HG03439 (cell line): ENCODE results near the gene PDK4.
"Not testable (repeated sequence)": the region's sequence is repeated elsewhere in the genome, so short reads cannot be mapped to it uniquely, and the experiment has no call there.

Experiments used
- ATAC-seq: cut with Tn5 transposase; IDR thresholded peaks from one replicate; pipeline ENCODE4 v1.9.1; 2021; ENCODE audit warnings: mild to moderate bottlenecking, moderate library complexity; ENCODE audit not compliant: unreplicated experiment

The PDK4 gene

DNA sequence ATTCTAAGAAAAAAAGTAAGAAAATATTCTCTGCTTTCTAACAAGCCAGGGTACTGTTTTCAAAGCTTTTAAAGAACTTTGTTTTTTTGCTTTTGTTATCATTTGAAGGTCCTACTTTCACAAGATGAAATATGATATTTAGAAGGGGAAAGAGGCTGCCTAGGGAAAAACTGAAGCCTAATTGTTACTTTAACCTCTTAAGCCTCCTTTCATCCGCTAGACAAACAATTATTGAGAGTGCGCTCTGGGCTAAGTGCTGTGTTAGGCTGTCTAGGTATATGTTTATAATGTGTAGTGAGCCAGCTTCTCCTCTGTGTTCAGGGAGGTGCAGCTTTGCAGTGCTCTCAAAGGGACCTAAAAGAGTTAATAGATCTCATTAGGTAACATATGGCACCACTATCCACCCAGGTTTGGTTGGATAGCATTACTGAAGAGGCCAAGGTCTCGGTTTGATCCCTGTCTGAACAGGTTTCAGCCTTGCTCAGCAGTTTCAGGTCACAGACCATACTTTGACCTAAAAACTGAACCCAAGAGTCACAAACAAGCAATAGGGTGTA, 17.9 kb downstream of the PDK4 start:
- no peak for ATAC-seq

DNA sequence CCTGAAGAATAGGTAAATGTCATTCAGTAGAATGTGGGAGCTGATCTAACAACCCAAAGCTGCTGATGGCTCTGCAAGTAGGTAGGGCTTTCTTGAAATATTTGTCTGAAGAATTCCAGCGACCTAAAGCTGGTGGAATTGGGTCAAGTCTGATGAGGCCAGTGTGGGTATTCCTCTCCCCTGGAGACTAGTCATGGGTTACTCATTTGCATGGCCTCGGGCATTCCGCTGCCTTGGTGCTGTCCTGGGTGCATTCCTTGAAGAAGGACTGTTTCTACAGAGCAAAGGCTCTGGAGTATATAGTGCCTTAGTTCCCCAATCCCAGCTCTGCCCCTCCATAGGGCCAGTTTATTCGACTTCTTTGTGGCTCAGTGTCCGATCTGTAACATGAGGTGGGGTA, 19.2 kb downstream of the PDK4 start:
- no peak for ATAC-seq

DNA sequence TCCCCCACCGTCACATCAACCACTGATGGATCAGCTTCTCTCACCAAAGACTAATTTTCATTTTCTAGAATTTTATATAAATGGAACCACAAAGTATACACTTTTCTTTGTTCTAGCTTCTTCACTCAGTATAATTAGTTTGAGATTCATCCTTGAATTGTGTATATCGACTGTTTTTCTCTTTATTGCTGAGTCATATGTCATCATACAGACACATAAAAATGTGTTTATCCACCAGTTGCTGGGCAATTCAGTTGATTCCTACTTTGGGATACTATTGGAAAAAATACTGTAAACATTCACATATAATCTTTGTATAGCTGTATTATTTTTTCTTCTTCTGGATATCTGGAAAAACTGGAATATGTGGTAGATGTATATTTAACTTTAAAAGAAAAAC, 26.6 kb downstream of the PDK4 start:
- ATAC-seq, result no peak

DNA sequence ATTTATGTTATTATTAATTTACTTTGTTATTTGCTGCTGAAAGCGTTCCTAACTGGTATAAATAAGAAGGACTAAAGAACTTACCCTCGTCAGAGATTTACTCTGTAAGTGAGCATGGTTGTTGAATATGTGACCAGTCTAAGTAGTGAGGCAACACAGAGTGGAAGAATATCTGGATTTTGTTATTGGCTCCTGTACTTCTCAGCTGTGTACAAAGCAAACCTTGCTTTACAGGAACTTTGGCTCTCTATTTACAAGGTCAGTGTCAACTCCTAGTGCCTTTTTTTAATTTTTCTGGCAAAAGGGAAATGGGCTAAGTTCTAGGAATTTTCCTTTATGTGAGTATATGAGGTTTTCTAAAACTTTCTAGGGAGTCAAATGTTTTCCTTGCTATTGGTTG, 35.6 kb downstream of the PDK4 start:
- no peak for ATAC-seq

DNA sequence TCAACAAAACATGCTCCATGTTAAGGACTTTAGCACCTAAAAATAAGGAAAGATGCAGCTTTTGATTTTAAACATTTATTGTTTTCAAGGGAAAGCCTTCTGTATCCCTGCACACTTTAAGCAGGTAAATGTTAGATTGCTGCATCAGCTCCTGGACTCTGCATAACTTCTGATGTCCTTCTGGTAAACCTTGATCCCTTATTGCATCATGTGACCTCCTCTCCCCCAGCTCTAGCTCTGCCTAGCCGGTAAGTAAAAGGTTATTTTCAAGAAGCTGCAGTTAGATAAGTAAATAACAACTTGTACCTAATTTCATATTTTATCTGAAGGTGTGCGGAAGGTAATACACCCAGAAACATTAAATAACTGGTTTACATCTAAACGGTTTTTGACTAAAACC, 37.5 kb downstream of the PDK4 start:
- no peak for ATAC-seq

DNA sequence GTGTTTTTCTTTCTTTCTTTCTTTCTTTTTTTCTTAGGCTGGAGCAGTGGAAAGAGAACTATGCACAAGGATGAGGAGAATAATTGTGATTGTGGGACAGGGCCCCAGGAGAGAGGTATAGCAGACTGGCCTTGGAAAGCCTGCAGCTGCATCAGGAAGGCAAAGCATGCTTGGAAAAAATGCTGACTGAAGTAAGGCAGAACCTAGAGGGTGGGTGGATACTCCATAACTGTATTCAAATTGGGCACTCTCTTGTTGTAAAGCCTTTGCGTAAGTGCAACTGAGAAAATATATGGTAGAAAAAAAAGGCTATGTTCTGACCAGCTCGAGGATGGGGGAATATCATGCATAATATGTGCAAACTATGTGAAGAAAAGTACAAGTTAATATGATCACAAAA, 39.5 kb downstream of the PDK4 start:
- no peak for ATAC-seq

DNA sequence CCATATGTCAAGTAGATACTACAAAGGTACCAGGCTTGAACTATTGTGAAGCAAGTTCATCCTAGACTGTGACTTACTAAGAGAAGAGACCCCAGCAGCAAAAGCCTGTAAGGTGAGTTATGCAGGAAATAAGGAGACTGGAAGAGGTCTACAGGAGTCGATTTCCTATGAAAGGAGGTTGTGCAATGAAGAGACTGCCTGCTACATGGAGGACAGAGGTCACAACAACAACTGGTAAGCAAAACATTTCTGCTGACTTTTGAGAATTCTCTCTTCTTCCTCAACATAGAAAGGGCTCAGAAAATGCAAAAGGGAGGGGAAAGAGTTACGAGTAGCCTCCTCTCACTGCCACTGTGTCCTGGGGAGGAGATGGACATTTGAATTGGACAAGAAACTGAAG, 42.4 kb downstream of the PDK4 start:
- no peak for ATAC-seq

DNA sequence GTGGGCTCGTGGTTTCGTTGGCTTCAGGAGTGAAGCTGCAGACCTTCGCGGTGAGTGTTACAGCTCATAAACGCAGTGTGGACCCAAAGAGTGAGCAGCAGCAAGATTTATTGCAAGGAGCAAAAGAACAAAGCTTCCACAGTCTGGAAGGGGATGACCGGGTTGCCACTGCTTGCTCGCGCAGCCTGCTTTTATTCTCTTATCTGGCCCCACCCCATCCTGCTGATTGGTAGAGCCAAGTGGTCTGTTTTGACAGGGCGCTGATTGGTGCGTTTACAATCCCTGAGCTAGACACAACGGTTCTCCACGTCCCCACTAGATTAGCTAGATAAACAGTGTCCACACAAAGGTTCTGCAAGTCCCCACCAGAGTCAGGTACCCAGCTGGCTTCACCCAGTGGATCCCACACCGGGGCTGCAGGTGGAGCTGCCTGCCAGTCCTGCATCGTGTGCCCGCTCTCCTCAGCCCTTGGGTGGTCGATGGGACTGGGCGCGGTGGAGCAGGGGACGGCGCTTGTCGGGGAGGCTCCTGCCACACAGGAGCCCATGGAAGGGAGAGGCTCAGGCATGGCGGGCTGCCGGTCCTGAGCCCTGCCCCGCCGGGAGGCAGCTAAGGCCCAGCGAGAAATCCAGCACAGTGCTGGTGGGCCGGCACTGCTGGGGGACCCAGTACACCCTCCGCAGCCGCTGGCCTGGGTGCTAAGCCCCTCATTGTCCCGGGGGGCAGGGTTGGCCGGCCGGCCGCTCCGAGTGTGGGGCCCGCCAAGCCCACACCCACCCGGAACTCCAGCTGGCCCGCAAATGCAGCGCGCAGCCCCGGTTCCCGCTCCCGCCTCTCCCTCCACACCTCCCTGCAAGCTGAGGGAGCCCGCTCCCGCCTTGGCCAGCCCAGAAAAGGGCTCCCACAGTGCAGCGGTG, 44.0 kb downstream of the PDK4 start:
- ATAC-seq, result not testable (repeated sequence)

DNA sequence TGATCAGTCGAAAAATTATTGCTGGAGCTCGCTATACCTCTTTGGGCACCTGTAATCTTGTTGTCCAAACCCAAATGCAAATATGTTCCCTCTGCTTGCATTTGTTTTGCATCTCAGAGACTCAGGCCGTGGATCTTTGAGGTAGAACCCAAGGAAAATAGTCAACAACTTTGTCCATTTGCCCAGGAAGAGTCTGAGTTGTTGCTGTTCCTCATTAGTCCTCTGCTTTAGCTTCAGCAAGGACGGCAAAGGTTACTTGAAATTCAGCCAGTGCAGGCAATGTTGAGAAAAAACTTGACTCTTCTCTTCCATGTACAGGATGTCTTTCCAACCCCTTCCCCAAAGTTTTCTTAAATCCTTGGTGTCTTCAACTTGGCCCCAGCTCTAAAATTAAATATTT, 45.8 kb downstream of the PDK4 start:
- no peak for ATAC-seq

DNA sequence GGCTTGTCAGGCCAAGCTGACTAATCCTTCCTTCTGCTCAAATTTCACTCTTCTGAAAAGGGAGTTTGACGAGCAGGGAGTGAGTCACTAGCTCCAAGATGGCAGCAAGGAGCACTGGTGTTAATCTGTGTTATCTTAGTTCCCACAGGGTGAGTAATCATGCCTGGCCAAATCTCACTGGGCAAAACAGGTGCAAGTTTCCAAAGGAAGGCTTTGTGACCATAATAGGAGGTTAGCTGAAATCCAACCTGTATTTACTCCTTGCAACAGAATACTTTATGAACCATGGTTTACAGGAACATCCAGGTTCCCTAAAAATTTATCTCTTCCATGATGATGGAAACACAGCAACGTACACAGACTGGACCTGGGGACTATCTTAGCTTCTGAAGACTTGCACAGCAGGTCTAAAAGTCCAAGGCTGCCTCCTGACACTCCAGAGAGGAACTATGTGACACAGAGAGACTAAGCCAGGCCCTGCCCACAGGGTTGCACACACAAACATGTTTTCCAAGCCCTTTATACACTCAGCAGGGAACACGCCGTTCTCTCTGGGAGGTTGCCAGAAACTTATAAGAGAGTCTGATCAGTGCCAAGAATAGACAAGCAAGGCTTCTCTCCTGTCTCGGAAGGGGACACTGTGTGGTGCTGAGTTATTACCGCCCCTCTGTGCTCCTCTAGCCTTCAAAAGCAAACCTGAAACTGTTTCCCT, 46.3 kb downstream of the PDK4 start:
- ATAC-seq, result no peak

DNA sequence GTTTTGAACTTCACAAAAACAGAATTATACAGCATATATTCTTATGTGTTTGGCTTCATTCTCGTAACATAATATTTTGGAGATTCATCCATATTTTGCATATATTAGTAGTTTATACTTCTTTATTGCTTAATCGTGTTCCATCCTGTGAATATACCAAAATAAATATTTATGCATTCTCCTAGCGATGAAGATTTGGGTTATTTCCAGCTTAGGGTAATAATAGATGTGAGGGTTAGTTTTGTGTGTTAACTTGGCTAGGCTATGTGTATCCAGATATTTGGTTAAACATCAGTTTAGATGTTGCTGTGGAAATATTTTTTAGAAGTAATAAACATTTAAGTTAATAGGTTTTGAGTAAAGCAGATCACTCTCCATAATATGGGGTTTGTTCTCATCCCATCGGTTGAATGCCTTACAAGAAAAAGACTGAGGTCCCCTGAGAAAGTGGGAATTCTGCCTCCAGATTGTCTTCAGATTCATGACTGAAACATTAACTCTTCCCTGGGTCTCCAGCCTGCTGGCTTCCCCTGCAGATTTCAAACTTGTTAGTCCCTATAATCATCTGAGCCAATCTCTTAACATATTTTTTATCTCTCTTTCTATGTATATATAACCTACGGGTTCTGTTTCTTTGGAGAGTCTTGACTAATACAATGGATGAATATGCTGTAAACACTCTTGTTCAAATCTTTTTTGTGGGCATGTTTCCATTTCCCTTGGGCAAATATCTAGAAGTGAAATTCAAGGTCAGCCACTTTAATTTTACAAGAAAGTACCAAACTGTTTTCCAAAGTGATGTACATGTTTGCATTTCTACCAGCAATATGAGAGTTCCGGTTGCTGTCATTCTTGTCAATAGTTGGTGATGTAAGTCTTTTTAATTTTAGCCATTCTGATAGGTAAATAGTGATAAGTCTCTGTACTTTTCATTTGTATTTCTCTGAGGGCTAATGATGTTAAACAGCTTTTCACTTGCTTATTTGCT, 48.7 kb downstream of the PDK4 start:
- no peak for ATAC-seq

DNA sequence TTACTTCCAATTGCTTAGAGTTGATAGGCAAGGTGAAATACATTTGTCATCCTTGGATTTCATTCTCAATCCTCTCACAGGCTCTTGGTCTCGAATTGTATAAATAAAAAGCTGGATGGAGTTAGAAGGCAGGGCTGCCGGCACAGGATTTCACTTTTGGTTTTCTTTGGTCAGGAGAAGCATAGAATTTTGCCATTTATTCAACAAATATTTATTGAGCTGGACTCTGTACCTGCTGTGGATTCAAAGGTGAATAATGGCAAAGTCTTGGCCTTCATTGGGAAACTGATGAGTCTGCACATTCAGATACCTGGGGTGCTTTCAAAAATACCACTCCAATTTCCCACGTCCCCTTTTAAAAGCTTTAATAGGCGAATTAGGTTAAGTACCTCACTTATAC, 49.7 kb downstream of the PDK4 start:
- ATAC-seq, result no peak

DNA sequence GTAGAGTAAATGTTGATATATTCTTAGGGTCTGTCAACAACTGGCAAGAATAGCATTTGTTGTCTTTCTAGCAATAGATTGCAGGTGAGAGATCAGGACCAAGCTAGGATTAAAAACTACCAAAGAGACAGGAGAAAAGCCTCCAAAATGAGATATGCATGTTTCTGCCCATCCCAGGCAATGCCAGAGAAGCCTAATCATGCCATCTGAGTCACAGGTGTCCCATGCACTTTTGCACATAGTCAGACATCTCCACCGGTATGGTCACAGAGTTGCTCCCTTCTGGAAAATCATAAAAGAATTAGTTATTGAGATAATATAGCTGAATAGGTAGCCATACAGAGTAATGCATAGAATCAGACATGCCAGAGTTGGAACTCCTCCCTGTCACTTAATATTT, 50.6 kb downstream of the PDK4 start:
- ATAC-seq, result no peak

DNA sequence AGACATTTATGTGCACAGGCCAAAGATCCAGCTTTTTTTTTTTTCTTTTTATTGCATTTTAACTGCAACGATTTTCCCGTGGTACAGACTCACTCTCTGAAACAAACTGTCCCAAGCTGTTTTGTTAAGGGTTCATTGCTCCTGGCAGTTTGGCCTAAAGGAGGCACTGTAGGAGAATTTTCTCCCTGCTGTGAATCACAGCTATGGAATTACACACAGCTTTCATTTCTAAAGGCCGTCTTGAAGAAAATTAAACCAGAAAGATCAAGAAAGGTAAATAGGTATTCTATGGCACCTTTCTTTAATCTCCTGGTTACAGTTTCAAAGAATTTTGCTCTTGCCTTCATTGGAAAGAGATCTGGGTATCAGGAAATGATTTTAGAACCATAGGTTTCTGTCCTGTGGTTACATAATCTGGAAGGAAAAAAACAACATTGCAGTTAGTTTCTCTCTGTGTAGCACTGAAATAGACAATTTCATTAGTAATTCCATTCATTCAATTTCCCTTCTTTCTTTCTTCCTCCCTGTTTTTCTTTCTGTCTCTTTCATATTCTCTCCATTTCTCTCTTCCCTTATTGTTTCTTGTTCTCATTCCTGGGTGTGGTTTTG, 51.2 kb downstream of the PDK4 start:
- no peak for ATAC-seq

DNA sequence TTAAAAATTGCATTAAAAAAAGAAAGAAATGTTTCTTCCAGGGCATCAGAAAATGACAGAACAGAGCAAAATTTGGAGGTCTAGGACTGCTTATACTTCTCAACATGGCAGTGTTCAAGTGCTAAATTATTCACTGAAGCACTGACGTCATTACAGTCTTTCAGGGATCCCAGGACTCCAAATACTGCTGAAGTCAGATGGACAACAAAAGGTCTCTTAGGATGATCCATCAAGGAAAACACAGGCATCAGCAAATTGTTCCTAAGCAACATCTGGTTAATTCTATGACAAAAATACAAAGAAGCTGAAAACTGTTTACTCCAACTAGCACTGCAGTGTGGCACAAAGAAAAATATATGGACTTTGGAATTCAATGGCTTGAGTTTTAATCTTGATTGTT, 52.1 kb downstream of the PDK4 start:
- ATAC-seq, result no peak

DNA sequence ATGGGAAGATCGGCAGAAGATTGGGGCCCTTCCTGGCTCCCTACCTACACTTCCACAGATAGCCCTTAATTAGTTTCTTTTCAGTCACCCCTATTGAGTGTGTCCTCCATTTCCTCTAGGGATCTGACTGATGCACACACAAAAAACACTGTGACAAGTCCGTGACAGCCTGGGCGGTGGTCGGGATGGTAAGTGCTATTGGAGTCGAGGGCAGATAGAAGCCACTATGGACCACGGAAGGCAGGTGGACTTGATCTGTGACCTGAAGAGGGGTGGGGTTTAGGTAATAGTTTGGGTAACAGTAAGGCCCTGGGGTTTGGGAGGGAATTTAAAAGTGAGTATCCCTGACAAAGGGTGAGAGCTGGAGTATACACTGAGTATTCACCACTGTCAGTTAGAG, 53.0 kb downstream of the PDK4 start:
- ATAC-seq, result no peak

DNA sequence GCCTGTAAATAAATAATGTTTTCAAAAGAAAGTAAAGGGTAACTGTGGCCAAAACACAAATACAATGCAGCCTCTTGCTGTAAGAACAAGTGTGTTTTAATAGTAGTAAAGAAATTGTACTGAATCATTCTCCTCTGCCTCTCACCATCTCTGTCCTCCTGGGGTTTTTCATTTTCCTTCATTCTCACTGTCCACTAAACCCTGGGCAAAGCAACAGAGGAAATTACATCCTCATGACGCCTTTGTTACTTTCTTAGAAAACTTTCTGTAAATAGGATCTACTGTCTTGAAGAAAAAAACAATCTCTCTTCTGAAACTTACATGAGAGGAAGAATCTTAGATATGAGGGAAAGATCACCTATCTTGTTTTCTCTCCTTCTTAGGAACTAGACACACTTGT, 56.0 kb downstream of the PDK4 start:
- ATAC-seq, result no peak

DNA sequence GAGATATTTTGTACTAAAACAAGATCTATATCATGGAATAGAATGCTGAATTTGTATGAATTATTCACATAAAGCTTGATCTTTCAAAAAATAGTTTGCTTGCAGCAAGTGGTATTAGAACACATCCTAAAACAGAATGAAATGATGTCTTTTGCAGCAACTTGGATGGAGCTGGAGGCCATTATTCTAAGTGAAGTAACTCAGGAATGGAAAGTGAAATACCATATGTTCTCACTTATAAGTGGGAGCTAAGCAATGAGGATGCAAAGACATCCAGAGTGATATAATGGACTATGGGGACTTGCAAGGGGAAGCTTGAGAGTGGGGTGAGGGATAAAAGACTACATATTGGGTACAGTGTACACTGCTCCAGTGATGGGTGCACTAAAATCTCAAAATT, 56.9 kb downstream of the PDK4 start:
- no peak for ATAC-seq

DNA sequence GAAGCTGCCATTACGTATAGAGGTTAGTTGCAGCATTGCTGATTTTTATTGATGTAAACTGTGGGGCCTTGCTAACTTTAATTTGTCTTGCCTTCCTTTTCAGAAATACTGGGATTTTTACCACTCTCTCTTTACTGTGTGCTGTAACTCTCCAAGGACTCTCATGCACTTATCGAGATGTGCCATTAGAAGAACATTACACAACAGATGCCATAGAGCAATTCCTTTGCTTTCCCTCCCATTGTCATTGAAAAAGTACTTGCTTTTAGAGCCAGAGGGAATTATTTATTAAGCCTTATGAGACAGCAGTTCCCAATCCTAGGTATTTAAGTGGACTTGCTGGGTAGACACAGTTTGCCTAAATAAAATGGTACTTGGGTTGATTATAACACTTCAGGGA, 58.8 kb downstream of the PDK4 start:
- no peak for ATAC-seq

DNA sequence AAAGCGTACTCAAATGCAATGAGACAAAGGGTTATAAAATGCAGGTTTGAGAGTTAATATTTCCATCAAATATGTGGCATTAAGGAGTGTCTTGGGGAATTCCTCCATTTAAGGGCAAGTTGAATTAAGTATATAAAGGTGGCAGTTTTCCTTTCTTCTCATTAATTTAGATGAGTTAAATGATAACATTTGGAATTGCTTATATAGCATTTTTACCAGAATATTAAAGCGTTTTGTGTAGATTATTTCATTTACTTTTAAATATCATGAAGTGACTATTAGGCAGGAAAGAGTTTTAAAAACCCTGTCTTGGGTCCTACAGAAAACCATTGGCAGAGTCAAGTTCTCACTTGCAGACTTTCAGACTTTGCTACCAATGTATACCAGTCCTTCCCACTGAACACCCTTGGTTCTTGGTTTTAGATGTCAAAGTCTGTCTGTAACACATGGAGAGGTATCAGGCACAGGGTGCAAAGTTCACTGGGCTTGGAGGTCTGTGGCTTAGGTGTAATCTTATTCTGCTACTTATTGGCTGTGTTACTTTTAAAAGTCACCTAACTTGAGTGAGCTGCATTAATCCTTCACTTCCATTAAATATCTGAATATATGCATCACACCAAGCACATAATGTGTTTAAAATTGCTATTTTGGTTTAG, 59.5 kb downstream of the PDK4 start:
- no peak for ATAC-seq
